DMS53 treated with DMSO at 0.1 percent for 48 hours (cell line): Measurements from ENCODE around the gene PDIA4.
"Not testable (repeated sequence)": the region's sequence is repeated elsewhere in the genome, so short reads cannot be mapped to it uniquely, and the experiment has no call there.

Experiments
- DNase-seq: peaks from one replicate; lab custom pipeline; 2025; ENCODE audit not compliant: unreplicated experiment; lab: John Stamatoyannopoulos, UW

PDIA4 gene, protein sequence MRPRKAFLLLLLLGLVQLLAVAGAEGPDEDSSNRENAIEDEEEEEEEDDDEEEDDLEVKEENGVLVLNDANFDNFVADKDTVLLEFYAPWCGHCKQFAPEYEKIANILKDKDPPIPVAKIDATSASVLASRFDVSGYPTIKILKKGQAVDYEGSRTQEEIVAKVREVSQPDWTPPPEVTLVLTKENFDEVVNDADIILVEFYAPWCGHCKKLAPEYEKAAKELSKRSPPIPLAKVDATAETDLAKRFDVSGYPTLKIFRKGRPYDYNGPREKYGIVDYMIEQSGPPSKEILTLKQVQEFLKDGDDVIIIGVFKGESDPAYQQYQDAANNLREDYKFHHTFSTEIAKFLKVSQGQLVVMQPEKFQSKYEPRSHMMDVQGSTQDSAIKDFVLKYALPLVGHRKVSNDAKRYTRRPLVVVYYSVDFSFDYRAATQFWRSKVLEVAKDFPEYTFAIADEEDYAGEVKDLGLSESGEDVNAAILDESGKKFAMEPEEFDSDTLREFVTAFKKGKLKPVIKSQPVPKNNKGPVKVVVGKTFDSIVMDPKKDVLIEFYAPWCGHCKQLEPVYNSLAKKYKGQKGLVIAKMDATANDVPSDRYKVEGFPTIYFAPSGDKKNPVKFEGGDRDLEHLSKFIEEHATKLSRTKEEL

DNA sequence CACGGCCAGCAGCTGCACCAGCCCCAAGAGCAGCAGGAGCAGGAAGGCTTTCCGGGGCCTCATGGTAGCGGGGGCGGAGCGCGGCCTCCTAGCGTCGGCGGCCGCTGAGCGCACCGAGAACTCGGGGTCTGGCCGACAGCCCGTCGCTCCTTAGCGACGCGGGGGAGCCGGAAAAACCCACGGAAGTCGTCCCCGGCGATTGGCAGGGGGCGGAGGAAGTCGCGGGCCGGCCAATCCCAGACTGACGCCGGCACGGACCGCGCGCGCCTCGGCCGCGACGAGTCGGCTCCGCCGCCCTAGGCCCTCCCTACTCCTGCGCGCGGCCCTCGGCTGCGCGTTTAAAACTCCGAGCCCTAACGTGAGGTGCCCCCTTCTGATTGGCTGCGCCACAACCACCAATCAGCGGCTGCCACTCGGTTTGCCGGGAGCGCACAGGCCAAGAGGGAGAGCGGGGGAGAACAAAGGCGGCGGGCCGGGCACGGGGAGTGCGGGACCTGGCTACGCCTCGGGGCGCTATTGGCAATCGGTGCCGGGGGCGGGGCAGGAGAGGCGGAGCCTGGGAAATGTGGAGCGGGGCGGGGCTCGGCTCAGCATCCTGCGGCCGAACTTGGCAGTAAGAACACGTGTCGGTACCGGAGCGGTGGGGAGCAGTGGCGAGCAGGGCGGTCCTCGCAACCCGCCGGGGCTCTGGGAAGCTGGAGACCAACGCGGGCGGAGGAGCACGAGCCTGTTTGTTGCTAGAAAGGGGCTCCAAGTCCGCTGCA, at the start of gene PDIA4:
Gene PDIA4, minus strand, starts transcription at position 160 of the 764 bp plus-strand sequence. Its CDS starts 97 bp downstream, at position 63.
- peak; percentile 99 for DNase-seq

DNA sequence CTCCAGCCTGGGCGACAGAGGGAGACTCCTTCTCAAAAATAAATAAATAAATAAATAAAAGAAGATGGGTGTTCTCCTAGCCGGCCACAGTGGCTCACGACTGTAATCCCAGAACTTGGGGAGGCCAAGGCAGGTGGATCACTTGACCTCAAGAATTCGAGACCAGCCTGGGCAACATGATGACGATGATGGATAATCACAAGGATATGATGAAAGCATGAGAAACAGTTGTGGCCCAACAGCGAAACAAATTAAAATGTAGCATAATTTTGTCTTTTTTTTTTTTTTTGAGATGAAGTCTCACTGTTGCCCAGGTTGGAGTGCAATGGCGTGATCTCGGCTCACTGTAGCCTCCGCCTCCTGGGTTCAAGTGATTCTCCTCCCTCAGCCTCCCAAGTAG, 49.3 kb upstream of the PDIA4 start:
- DNase-seq: no peak

DNA sequence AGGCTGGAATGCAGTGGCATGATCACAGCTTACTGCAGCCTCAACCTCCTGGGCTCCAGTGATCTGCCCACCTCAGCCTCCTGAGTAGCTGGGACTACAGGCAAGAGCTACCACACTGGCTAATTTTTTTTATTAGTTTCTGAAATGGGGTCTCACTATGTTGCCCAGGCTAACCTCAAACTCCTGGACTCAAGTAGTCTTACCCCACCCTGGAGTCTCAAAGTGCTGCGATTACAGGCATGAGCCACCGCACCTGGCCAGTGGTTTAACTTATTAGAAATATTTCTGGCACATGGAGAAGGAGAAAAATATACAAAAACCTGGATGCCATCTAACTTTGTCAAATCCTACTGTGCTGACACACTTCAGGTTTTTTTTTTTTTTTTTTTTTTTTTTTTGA, 47.0 kb upstream of the PDIA4 start:
- DNase-seq: no peak

DNA sequence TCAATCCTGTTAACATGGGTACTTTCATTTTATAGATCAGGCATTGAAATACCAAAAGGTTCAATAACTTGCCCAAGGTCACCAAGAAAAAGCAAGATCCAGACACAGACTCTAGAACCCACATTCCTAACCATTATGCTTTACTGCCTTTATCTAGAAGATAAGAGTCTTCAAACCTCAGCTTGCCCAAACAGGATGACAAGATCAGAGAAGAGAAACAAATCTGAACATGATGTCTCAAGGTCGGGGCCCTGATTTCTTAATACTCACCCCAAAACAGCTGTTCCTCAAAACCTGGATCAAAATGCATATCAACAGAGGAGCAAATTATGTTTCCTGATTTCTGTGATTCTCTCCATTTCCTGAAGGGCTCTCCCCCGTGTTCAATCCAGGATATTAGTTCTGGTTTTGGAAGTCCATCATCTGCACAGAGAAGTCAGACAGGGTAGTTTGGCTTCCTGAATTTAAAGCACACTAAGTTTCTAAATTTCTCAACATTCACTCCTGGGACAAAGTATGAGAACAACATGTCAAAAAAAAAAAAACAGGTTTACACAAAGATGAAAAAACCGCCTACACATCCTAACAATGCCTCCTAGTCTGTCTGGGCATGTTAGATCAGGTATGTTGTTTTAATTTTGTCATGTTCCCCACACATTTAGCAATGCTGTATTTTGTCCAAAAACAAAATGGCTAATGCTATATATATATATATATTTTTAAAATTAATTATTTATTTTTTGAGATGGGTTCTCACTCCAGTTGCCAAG, 46.0 kb upstream of the PDIA4 start:
- DNase-seq: no peak

DNA sequence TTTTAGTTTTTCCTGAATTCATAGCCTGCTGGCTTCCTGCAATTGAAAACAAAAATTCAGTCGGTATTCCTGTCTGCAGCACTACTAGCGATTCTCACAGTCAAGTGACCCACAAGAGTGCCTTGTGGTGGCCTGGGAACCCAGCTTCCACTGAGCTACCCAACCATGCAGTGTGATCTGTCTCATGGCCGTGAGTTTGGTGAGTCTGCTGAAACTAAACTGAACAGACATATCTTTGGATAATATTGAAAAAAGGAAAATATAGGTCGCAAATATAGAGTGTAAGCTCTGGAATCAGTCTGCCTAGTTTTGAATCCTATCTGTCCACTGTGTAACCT, 44.1 kb upstream of the PDIA4 start:
- DNase-seq: no peak

DNA sequence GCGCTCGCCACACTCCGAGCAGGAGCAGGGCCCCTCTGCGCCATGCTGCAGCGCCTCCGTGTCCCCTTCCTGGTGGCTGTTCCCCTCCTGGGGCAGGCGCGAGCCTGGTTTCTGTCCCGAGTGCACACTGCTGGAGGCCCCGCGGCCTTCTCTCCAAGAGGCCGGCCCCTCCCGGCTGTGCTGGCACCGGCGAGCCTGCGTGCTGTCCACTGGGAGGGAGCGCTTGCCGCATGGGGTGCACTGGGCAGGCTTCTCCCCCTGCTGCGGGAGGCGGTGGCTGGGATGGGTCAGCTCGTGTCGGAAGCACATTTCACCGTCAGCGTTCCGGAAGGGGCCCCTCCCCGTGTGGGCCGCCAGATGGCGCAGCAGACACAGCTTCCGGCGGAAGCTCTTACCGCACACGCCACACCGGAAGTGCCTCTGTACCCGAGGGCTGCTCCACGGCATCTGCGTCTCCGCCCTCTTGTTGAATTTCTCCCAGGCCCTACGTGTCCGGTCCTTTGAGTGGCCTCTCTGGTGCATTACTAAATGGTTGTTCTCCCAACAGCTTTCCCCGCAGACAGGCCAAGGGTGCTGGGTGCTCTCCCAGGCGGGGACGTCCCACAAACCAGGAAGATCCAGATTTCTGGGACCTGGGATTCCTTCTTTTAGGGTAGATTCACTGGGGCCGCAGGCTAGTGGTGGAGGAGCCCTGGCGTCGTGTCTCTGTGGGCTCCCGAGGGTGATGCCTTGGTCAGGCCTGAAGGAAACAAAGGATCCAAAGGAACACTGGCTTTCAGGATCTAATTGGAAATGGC, 43.5 kb upstream of the PDIA4 start:
- DNase-seq: no peak

DNA sequence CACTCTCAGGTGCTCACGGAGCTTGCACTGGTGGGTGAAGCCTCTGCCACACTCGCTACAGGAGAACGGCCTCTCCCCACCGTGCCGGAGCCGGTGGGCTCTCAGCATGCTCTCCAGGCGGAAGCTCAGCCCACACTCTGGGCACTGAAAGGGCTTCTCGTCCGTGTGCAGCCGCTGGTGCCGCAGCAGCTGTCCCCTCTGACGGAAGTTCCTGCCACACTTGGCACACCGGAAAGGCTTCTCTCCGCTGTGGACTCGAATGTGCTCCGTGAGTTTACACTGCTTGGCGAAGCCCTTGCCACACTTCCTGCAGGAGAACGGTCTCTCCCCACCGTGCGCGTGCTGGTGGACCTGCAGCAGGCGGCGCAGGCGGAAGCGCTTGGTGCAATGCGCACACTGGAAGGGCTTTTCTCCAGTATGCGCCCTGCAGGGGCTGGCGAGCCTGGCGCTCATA, 42.9 kb upstream of the PDIA4 start:
- DNase-seq: no peak

DNA sequence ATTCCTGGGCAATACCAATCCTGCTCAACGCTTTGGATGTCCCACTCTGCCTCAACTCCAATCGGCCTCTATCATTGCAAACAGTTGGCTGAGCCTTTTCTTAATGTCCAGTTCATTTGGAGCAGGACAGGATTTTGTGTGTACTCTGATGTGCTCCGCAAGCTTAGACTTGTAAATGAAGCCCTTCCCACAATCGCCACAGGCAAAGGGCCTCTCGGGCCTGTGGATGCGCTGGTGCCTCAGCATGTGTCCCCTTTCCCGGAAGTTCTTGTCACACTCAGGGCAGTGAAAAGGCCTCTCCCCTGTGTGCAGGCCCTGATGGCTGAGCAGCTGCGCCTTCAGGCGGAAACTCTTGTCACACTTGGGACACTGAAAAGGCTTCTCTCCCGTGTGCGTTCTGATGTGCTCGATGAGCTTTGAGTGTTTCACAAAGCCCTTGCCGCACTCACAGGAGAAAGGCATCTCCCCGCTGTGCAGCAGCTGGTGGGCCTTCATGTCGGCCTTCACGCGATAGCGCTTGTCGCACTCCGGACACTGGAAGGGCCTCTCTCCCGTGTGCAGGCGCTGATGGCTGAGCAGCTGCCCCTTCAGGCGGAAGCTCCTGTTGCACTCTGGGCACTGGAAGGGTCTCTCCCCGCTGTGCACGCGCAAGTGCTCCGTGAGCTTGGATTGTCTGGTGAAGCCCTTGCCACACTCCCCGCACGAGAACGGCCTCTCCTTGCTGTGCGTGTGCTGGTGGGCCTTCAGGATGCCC, 42.2 kb upstream of the PDIA4 start:
- no peak for DNase-seq

DNA sequence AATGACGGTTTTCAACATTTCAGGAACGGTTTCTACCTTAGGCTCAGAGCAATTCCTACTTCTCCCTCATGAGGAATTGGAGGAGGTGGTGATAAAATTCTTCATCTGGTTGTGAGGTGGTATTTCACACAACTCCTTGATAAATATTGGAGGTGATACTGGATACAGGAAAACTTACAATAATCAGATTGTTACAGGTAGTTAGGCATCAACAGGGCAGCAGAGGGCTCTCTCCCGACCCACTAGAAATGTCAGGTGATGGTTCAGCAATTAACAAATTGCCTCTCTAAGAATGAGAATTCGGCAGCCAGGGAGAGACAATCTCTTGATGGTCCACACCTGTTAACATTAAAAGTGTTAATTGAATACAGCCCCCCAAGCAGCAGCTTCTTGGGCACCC, 39.6 kb upstream of the PDIA4 start:
- DNase-seq: no peak

DNA sequence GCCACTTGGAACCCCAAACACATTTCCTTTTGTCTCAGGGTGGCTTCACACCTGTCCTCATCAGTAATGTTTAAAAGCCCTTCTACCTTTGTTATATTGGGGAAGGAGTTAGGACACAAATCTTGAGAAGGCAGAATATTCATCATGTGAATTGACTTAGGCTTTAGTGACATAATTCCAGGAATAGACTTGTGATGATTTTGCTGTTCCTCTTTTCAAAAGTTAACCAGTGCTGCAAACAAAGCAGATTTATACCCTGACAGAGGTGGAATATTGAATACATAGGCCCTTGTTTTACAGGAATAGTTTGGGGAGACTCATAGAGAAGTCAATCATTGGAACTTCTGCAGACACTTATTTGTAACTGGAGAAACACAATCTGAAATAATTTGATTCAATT, 35.2 kb upstream of the PDIA4 start:
- DNase-seq: no peak

DNA sequence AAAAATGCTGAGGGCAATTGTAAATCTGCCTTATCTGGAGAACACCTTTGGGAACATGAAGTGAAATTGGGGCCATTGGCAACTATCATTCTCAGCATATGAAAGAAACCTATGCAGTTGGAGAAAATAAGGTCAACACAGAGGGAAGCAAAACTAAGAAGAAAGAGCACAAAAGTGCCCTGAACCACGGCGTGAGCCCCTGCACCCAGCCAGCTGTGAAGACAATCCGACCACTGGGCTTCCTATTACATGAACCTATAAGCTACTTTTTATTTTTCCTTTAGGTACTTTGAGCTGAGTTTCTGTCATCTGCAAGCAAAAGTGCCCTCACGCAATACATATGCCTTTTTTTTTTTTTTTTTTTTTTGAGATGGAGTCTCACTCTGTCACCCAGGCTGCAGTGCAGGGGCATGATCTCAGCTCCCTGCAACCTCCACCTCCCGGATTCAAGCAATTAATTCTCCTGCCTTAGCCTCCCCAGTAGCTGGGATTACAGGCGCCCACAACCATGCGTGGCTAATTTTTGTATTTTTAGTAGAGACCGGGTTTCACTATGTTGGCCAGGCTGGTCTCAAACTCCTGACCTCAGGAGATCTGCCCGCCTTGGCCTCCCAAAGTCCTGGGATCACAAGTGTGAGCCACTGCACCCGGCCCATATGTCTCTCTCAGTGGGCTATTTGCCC, 34.1 kb upstream of the PDIA4 start:
- DNase-seq: not testable (repeated sequence)

DNA sequence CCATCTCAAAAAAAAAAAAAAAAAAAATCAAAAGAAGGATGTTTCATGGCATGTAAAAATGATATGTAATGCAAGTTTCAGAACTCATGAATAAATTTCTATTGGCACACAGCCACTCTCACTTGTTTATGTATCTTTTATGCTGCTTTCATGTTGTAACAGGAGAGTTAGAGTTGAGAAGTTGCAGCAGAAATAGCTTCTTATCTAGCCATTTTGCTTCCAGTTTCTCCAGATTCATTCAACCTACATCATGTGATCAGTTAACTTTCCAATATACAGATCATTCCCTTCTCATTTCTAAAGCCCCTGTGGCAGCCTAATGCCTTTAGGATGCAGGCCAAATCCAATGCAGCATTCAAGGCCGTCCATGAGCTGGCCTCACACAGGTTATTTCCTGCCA, 31.9 kb upstream of the PDIA4 start:
- DNase-seq: no peak

DNA sequence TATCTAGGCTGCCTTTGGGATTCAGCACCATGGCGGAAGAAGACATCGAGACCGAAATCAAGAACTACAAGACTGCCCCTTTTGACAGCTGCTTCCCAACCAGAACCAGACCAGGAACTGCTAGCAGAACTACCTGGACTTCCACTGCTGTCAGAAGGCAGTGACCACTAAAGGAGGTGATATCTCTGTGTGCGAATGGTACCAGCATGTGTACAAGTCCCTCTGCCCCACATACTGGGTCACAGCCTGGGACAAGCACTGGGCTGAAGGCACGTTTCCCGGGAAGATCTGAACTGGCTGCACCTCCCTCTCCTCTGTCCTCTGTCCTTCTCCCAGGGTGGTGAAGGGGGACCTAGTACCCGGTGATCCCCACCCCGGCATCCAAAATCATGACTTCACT, 25.6 kb upstream of the PDIA4 start:
- no peak for DNase-seq

DNA sequence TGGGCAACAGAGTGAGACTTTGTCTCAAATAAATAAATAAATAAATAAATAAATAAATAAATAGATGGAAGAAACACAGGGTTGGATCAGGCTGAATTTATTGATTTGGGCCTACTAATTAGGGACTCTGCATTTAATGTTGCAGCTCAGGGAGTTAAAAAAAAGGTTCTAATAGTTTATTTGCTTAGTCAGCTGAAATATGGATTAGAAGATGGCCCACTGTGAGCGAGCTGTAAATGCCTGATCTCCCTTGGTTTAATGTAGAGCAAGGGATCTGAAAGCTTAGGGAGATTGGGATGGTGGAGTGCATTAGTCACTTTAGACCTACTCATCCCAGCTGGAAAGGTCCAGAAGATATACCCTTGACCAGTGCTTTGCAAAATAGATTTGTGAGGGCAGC, 25.1 kb upstream of the PDIA4 start:
- DNase-seq: no peak

DNA sequence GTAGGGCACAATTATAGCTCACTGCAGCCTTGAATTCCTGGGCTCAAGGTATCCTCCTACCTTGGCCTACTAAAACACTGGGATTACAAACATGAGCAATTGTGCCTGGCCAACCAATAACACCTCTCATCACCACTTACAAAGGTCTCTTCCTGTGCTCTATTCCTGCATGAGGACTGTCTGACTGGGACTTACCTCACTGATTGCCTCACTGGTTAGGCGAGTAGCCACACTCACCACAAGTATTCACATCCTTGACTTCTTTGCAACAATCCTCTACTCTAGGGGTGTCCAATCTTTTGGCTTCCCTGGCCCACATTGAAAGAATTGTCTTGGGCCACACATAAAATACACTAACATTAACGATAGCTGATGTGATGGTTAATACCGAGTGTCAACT, 22.6 kb upstream of the PDIA4 start:
- no peak for DNase-seq

DNA sequence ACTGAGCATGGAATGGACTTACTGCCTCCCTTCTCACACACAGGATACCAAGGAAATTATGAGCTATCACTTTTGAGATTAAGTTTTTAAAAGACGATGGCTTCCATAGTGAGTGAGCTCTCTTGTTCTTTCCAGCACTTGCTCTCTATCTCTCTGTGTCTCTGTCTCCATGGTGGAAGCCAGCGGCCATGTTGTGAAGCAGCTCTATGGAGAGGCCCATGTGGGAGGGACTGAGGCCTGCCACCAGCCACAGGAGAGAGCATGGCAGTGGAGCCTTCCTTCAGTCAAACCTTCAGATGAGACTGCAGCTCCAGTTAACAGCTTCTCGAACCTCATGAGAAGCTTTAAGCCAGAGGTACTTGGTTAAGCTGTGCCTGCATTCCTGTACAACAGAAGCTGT, 20.5 kb upstream of the PDIA4 start:
- DNase-seq: no peak

DNA sequence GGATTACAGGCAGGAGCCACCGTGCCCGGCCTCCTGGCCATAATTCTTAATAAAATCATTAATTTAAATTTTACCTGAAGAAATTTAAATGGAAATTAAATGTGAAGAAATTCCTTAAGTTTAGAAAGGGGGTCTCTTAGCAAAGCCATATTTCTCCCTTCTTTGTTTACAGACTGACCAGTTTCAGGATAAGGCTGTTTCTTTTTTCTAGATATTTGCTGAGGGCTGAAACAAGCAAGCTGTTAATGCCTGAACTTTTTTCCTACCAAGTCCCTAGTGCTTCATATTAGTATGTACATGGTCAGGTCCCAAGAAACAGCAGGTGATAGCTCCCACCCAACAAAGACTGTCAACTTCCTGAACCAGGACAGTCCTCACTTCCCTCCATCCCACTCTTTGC, 18.1 kb upstream of the PDIA4 start:
- no peak for DNase-seq

DNA sequence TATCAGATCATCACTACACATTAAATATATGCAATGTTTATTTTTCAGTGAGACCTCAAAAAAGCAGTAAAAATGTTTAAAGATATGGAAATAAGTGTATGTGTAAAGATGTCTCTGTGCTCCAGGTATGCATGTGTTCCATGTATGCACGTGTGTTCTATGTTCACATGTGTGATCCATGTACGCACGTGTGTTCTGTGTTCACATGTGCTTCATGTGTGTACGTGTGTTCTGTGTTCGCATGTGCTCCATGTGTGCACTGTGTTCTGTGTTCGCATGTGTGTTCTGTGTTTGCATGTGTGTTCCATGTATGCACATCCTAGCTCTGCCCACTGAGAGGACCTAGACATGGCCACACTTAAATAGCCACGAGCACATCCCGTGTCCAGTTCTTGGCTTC, 15.6 kb upstream of the PDIA4 start:
- no peak for DNase-seq

DNA sequence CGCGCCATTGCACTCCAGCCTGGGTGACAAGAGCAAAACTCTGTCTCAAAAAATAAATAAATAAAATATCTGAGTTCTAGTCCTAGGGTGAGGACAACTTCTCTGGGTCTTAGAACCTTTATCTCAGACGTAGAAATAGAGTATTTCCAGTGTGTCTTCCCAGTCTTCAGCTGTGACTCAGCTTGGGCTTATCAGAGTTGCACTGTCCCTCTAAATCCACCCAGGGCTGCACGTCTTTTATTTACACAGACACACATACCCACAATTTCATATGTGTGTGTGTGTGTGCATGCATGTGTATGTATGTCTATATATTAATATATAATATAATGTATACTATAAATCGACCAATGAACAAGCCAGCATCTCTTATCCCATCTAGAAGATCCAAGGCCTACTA, 13.0 kb upstream of the PDIA4 start:
- no peak for DNase-seq
